Frontal cortex (tissue), 4 donors: Measurements from ENCODE around the gene KCNH1. TPM values are rescaled to one million over a fixed set of nuclear protein-coding genes. Genes with fewer than 3 reads are reported as not detected.
"Not testable (repeated sequence)": the region's sequence is repeated elsewhere in the genome, so short reads cannot be mapped to it uniquely, and the experiment has no call there.

ENCODE experiments used
- DNase-seq, 2 donors: peaks; one replicate each; pipeline ENCODE4 v3.0.0; 2012; ENCODE audit warnings: low spot score in 2 of 2
- FAIRE-seq: peaks from 2 replicates; lab custom pipeline; 2012; peaks lifted over from hg19 to GRCh38; lab: Jason Lieb, UNC
- total RNA-seq: library from RNA; depleted of rRNA; stranded (reverse); fragments of >200 nt; gene quantifications from one replicate; pipeline ENCODE4 v1.2.3, GENCODE V29; 2014
- donor health status: control.
- donor health status: control.
- donor health status: control.

The KCNH1 gene
- total RNA-seq, 1 donor from 2014 or later: 10.6 TPM

DNA sequence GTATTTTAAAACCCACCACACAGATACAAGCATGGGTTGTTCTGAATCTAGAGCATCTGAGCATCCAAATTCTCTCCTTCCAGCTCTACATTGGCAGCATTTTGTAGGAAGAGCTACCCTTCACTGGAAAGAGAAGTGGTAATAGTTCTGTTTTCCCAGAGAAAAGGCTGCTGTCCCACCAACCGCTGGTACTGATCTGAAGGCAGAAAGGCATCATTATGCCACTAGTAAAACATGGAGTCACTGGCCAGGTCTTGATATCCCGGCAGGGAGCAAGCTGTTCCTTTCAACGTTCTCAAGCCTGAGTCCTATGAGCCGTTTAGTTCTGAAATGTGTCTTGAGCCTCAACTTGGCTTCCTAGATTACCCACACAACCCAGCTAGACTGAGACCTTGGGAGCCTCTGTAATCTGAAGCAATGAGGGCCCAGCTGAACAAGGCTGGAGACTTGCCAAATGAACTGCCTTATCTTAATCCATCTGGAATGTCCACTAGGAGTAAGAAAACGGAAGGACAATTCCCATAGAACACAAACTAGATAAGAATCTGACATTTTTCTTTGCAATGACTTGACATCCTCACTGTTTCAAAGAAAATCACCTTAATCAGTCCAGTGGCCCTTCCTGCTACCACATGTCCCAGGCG is 116.8 kb downstream of the KCNH1 start:
- FAIRE-seq: no peak

DNA sequence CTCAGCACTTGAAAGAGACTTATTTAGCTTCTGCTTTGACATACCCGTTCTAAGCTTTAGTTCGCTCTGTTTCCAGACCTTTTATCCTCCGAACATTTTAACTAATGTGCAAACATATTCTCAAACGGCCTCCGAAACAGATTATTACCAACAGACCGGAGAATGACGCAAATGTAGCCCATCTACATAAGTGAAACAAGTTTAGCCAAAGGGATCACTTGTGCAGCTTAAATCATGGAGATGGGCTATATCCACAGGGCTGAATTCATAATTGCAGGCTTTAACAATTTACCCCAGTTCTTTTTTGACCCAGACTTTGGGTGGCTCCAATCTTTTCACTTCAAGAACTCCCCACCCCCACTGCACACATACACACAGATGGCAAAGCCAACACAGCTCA is 119.7 kb downstream of the KCNH1 start:
- FAIRE-seq (no peak), DNase-seq (no peak)

More for the DNA sequence above, 116.8 kb downstream of the KCNH1 start:
- no peak for DNase-seq

DNA sequence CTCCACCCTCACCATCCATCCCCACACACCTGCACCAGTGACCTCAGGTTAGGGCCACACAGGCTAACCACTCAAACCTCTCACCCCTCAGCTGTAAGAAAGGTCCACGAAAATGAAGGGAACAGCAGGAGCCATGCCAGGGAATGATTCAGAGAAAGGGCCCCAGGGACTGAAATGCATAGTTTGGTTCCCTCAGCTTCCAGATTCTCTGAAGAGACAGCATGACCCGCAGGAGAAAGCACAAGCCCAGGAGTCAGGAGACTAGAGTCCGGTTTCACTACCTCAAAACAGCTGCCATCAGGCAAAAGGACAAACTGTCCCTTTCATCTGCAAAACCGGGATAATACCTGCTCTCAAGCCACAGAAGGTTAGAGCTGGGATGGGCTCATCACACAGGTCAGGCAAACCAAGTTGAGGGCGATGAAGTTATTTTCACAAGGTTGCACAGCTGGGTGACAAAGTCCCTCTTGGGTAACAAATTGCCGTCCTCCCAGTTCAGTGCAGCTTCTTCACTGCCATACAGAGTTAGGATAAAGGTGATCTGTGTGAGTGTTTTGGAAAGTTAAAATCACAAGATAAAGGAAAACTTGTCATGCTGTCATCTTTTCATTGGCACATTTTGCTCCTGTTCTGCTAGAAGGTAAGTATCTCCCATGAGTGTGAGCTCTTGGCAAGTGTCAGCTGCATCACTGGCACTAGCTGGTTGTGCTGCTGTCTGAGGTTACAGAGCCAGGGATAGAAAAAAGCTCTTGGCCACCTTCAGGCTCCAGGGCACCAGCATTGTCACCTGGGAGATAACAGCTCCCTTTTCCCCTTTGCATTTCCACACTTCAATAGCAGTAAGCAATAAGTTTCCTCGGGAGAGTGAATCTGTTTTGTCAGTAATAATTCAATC is 120.4 kb downstream of the KCNH1 start:
- FAIRE-seq (no peak), DNase-seq (no peak)

DNA sequence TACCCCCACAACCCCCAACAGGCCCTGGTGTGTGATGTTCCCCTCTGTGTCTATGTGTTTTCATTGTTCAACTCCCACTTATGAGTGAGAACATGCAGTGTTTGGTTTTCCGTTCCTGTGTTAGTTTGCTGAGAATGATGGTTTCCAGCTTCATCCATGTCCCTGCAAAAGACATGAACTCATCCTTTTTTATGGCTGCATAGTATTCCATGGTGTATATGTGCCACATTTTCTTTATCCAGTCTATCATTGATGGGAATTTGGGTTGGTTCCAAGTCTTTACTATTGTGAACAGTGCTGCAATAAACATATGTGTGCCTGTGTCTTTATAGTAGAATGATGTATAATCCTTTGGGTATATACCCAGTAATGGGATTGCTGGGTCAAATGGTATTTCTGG is 122.8 kb downstream of the KCNH1 start:
- FAIRE-seq, DNase-seq: not testable (repeated sequence)

DNA sequence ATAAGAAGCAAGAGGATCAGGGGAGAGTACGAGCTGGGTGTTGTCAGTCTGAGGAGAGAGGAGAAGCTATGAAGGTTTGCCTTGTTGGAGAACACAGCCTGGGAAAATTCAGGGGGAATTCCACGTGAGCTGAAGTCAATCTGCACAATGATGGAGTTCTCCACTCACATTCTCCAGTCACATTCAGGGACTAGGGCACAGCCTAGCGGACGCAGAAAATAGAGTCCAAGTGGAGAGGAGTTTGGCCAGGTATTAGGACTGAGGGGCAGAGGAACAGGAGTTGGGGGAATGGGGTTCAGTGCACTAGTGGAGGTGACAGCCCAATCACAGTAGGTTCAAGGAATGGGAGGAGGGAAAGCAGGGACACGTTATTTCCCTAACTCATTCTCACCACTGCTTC is 124.0 kb downstream of the KCNH1 start:
- no peak for FAIRE-seq
- no peak for DNase-seq

DNA sequence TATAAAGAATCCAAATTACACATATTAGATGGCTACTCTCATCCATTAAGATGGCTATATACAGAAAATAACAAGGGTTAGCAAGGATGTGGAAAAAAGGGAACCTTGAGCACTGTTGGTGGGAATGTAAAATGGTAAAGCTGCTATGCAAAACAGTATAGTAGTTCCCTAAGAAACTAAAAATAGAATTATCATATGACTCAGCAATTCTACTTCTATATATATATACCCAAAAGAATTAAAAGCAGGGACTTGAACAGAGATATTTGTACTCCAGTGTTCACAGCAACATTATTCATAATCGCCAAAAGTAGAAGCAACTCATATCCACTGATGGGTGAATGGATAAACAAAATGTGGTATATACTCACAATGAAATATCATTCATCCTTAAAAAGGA is 126.1 kb downstream of the KCNH1 start:
- no peak for FAIRE-seq
- no peak for DNase-seq

DNA sequence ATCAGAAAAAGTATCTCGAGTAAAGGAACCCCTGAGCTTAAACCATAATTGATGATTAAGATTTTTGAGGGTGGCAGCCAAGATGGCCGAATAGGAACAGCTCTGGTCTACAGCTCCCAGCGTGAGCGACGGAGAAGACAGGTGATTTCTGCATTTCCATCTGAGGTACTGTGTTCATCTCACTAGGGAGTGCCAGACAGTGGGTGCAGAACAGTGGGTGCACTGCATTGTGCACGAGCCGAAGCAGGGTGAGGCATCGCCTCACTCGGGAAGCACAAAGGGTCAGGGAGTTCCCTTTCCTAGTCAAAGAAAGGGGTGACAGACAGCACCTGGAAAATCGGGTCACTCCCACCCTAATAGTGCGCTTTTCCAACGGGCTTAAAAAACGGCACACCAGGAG is 138.0 kb downstream of the KCNH1 start:
- FAIRE-seq: not testable (repeated sequence)

DNA sequence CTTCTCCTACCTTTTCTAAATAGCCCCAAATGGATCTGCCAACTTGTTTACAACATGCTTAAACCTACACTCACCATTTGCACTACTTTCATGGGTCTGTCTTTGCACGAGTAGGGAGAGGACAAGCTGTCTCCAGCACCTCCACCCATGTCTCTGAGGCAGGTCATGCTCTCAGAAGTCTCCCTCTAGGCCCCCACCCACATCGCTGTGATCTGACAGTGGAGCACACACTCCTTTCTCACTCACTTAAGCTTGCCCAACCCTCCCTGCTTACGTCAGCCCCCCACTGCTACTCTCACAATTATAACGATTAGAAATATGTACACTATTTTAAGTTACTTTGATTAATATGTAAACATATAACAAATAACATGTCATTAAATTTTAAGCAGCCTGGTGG is 141.1 kb downstream of the KCNH1 start:
- DNase-seq: no peak

More for the DNA sequence above, 138.0 kb downstream of the KCNH1 start:
- not testable (repeated sequence) for DNase-seq

DNA sequence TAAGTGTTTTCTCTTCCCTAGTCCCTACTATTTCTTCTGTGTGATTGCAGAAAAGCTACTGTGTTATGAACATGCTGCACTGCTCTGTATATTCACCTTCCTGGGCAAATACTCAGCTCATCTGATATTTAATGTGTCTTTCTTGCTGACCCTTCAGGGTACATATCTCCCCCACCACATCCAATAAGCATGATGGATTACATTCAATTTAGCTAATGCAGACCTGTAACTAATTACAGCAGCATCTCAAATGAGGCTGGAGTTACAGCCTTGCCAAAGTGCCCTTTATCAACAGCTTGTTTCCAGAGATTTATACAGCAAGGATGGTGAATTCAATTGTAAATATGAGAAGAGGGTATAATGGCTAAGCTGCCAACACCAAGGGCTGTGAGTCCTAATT is 144.0 kb downstream of the KCNH1 start:
- DNase-seq: no peak

More for the DNA sequence above, 141.1 kb downstream of the KCNH1 start:
- FAIRE-seq: no peak

DNA sequence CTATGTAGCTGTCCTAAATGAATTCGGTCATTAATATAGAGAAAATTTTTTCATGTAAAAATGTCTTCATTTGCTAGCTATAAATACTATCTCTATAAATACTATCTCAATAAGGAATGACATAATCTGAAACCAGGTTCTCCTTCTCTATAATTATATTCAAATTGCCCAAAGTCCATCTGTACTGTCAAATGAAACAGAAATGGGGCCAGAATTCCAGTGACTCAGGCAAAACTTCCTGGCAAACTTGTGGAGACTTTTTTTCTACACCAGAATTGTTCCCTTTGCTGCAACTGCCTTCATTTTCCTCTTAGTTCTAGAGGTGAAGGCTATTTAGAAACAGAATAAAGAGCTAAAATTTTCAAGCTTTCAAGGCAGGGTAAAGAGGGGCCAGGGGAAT is 152.5 kb downstream of the KCNH1 start:
- DNase-seq: no peak

More for the DNA sequence above, 144.0 kb downstream of the KCNH1 start:
- no peak for FAIRE-seq

DNA sequence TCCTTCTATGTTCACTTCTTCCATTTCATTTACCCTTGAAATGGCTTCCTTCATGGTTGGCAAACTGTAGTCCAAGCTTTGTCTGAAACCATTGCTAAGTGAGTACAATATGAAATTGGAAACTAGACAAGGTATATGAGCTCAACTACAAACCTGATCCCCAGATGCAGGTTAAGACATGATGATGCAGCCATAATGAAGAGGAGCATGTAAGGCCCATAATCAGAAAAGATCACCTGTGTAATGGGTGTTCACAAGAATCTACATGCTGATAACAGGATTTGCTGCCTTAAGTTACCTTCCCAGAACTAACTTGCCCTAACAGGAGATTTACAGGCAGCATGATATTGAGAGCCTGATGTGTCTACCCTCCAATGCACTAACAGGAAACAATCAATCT is 153.9 kb downstream of the KCNH1 start:
- FAIRE-seq: no peak
- no peak for DNase-seq

More for the DNA sequence above, 152.5 kb downstream of the KCNH1 start:
- no peak for FAIRE-seq

DNA sequence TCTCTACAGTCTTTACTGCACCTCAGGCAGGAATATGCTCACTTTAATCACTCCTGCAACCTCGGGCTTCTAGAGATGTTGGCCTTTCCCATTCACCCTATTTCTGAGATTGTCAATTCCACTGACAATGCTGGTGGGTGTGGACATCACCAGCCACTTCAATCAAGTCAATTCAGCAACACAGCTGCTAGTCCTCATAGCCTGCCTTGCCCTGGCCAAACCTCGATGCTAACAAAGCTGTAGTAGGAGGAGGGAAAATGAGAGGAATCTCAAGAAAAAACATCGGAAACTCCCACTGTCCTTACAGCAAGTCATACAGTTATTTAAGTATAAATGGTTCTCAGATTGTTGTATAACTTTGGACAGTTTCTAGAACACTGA is 155.0 kb downstream of the KCNH1 start:
- no peak for DNase-seq
- no peak for FAIRE-seq

DNA sequence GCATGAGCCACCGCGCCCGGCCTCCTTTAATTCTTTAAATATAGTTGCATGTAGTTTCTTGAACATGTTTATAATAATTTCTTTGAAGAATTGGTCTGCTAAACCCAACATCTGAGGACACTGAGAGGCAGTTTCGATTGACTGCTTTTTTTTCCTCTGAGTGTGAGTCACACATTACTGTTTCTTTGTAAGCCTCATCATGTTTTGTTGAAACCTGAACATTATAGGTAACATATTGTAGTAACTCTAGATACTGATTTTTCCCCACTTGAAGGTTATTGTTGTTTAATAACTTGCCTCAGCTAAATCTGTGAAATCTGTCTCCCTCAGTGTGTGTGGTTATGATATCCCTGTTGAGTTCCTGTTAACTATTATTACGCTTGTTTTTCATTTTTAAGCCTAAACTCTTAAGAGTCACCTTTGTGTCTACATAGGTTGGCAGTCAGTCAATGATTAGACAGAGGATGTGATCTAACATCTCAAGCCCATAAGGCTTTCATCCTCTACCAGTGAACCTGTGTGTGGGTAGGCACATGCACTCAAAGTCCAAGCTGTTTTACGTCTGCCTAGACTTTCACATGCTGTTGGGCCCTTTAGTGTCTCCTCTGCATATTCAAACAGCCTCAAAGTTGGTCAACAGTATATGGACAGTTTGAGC is 155.5 kb downstream of the KCNH1 start:
- FAIRE-seq (no peak), DNase-seq (no peak)

DNA sequence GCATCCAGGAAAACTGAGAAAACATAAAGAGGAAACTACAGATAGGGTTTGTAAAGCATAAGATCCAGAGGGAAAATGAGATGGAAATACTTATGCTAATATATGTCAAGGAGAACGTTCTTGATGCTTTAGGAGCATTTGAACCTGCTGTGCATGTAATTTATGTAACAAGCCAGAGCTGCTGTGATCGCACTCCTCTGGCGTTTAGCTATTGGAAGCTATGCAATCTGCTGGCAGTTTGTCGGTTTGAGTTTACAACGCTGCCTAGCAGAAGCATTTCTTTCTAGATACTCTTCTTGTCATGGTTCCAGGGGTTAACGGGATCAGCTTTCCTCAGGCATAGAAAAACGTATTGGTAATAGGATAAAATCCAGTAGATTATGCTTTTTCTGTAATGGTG is 182.7 kb downstream of the KCNH1 start:
- no peak for FAIRE-seq
- no peak for DNase-seq

DNA sequence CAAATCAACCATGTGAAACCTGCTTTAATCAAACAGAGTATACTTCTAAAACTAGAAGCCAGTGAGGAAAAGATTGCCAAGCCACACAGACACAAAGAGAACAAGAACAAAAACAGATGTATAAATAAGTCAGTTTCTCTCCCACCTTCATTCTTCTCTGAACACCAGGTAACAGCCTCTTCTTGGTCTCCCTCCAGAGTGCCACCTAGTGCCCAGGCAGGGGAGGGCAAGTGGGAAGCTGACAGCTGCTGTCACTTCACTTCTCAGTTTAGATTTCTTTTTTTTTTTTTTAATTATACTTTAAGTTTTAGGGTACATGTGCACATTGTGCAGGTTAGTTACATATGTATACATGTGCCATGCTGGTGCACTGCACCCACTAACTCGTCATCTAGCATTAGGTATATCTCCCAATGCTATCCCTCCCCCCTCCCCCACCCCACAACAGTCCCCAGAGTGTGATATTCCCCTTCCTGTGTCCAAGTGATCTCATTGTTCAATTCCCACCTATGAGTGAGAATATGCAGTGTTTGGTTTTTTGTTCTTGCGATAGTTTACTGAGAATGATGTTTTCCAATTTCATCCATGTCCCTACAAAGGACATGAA is 183.9 kb downstream of the KCNH1 start:
- DNase-seq, FAIRE-seq: not testable (repeated sequence)

DNA sequence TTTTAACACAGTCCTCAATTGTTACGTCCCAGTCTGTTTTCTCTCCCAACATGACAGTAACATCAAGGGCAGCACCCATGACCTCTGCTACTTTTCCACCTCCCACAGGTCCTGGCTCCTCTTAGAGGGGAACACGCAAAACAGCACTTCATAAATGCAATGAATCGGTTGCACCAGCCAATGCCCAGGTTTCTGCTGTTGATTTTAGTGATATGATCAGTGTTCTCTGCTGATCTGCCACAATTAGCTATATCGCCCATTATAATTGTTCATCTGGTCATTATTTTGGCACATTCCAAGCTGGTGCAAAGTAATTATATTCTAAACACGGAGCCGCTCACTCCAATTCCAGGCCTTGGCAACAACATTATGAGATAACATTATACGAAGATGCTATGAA is 184.5 kb downstream of the KCNH1 start:
- FAIRE-seq (no peak), DNase-seq (no peak)

DNA sequence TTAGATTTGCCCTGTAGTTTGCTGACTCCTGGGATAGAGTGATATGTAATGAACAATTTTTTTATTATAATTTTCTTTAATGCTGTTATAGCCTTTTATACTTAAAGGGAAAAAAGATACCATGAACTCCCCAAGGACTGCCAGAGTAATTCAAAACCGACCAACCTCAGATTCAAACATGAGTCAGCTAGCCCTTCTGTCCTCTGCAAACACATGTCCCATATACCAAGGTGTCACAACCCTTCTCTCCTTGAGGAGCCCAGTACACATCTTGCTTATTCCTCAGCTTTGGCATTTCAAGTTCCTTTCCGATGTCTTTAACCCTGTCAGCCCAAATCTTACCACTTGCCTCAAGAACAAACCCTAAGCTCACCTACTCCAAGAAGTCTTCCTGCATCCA is 184.9 kb downstream of the KCNH1 start:
- FAIRE-seq: no peak
- DNase-seq: no peak

DNA sequence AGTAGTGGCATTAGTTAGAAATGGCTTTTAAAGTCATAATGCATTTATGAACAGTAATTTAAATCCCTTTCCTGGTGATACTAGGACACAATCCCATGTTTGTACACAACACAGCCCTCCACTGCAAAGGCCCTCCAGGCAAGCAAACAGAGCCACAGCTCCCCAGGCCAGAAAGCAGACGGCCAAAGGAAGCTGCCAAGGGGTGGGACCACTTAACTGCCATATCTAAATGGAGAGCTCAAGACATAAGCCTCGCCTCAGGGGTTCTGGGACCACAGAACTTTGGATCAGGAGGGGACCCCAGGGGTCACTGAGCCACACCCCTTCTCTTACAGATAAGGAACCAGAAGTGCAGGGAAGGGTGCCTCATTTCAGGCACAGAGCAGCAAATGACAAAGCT is 189.7 kb downstream of the KCNH1 start:
- no peak for FAIRE-seq
- no peak for DNase-seq

DNA sequence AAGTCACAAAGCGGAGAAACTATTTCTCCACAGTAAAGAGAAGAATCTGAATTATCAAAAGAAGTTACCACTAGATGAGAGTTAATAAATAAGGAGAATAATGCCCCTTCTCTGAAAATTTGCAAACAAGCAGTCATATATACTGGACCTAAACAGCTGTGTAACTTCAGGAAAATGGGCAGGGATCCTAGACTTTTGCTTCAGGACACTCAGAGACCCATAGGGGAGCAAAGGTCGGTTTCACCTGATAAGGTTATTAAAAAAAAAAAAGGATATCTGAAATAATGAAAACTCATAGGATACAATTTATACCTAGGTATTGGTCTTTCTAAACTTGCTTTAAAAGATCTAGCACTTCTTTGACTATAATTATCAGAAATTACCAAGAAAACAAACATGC is 191.4 kb downstream of the KCNH1 start:
- FAIRE-seq: no peak
- DNase-seq: no peak

DNA sequence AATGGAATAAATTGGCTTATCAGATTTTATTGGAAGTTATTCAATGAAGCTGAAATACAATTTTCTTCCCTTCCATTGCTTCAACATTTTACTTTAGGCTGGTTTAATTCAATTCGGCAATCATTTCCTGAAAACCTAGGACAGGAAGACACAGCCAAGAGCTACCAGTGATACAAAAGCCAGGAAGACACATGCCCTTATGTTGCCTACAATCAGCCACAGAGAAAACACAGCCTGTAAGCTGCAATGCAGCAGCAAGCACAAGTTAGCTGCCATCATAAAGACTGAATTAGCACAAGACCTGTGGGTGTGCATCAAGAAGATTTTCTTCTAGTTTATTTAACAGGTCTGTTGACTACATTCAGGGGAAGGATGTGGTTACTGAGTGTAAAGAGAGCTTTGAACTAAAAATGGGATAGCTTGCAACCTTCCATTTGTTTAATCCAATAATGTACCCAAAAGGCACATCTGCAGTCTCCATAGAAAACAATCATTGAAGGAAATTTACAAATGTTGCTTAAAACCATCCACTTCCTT is 193.8 kb downstream of the KCNH1 start:
- FAIRE-seq (no peak), DNase-seq (no peak)
